ENCODE measurements around the gene NPY4R.
"Not testable (repeated sequence)": the region's sequence is repeated elsewhere in the genome, so short reads cannot be mapped to it uniquely, and the experiment has no call there.

Gene NPY4R

DNA sequence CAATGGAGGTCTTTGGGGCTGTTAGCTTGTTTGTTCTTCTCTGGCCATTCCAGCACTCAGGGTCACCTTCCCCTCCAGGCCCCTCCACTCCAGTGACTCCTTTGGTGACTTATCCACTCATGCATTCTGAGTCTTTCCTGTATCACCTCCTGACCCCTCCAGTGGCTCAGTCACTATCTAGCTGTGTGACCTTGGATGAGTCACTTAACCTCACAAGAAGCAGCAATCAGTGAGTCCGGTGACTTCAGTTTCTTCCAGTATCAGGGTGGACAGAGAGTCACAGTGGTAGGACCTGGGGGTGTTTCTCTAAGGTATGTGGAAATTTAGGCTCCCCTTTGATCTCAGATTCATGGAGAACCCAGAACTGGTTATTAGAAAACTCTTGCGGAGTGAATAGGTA is 9.8 kb downstream of the NPY4R start:
- DNase-seq: not testable (repeated sequence)

DNA sequence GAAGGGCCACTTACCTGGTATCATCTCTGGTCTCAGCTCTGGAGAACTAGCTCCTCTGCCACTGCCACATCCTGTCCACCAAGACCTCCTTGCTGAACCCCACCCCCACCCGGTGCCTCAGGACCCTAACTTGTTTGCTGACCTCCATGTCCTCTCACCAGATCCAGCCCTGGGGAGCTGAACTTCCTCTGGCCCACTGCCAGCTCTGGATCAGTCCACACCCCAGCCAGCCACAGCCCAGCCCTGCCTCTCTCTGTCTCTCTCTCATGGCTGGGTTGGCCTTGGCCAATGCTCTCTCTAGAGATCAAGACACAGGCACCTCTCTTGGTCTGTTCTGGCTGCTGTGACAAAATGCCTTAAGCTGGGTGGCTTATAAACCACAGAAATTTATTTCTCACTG is 14.4 kb downstream of the NPY4R start:
- not testable (repeated sequence) for DNase-seq

DNA sequence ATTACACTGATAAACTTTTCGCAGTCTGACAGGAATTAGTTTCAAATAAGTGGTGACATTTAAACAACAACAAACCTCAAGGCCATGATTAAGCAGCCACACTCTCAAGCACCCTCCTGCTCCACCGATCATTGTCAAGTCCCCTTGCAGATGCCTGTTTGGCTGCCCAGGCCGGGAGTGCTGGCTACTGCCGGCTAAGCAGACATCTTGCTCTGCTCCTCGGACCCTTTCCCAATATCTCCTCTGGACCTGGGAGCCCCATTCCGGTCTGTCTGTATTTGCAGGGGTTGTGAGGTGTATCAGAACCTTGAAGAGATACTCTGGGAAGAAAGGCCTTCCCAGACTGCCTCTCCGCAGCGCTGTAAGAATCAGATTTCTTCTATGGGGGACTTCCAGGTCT is 14.9 kb downstream of the NPY4R start:
- not testable (repeated sequence) for DNase-seq

DNA sequence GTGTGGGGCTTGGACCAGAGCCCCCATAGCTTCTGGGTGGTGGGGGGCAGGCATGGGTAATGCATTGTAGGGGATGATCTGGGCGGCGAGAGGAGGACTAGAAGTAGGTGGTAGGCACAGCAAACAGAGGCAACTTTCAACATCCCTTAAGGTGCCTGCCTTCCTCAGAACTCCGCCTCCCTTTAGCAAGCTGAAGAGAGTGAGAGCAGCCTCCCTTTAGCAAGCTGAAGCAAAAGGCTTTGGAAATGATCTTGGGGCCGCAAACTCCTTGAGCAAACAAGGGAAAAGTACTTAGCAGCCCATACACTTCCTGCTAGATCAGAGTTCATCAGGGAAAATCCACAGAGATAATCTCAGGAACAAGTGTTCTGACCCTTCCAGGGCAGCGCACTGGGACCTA is 18.3 kb downstream of the NPY4R start:
- DNase-seq: not testable (repeated sequence)

DNA sequence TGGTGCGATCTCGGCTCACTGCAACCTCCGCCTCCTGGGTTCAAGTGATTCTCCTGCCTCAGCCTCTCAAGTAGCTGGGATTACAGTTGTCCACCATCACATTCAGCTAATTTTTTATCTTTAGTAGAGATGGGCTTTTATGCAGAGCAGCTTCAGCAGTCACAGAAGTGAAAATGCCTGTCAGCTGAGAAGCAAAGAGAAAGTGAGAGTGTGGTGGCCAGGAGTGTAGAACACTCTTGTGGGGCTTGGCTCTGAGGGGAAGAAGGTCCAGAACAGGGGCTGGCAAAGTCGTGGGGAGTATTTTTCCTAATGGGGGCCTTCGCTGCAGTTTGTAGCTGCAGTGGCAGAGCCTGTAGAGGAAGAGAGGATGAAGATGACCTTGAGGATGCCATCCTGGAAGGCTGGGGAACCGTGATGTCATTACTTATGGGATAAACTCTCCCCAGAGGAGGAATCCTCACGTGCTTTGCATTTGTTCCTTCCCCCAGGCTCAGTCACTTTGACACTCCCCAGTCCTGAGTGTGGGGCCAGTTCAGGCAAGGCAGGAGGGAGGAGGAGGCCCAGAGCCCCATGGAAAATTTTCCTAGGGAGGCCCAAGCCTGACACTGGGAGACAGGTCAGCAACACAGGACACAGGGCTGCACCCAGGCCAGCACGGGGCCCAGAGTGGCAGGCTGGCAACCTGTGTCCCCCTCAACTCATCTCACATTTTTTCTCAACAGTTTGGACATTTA is 20.2 kb downstream of the NPY4R start:
- not testable (repeated sequence) for DNase-seq

DNA sequence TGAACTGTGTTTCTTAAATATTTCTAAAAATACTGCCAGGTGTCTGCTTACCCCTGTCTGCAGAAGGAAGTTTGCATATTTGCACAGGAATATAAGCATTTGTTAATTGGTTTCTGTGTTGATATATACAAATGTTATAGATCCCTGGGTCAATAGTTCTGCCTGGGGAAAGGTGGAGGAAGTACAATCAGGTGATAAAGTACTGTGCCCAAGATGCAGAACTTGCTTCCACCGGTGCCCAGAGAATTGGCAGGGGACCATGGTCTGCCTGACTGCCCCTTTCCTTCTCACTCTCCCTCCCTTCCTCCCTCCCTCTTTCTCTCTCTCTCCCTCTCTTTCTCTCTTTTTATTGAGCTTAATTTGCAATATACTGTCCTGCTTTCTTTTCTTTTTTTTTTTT is 22.3 kb downstream of the NPY4R start:
- not testable (repeated sequence) for DNase-seq

DNA sequence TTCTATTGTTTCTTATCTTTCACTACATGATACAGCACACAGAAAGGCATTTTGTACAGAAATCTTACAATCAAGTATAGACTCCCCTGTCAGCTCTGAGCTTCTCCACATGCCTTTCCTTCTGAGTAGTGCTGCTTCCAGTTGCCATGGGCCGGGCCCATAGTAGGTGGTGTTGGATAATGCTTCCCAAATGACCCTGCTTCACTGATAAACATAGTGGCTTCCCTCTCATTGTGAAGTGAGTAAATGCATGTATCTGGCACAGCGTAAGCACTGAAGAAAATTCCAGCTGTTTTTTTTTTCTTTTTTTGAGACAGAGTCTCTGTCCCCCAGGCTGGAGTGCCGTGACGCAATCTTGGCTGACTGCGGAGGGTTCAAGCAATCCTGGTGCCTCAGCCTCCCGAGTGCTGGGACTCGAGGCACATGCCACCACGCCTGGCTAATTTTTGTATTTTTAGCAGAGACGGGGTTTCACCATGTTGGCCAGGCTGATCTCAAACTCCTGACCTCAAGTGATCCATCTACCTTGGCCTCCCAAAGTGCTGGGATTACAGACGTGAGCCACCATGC is 23.0 kb downstream of the NPY4R start:
- not testable (repeated sequence) for DNase-seq

DNA sequence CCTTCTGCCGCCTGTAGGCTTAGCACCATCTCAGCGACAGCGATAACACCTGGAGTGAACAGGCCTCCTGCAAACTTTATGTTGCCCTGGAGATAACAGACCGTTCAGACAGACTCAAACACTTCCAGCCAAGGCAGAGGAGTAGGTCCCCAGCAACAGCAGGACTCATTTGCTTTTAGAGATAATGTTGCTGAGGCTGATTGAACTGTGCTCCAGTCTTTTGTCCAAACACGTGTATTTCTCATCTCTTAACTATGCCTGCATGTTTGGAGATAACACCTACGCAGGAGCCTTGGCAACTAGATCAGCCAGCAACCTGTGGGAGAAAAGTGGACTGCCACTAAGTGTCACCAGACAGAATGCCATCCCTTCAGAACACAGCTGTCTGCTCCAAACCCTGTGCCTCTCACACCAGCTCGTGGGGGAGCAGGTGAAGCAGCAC is 23.9 kb downstream of the NPY4R start:
- DNase-seq: peak in 3 of 51 donors; percentile 6 to 13 (median 11)

DNA sequence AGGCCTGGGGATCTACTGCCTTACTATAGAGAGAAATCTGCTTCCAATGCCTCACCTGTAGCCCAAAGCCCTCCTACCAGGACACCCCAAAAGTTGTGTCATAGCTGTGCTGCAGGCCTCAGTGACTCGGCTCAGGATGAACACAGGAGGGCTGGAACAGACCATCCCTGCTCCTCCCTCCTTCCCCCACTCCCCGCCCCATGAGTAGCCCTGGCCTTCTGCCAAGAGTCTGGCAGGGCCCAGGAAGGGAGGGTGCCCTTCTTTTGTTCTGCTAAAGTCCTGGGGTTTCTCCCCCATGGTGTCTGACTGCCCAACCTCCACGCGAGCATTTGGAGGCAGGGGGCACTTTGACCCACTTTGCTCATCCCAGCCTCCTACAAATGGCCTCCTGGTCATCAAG is 24.8 kb downstream of the NPY4R start:
- not testable (repeated sequence) for DNase-seq

DNA sequence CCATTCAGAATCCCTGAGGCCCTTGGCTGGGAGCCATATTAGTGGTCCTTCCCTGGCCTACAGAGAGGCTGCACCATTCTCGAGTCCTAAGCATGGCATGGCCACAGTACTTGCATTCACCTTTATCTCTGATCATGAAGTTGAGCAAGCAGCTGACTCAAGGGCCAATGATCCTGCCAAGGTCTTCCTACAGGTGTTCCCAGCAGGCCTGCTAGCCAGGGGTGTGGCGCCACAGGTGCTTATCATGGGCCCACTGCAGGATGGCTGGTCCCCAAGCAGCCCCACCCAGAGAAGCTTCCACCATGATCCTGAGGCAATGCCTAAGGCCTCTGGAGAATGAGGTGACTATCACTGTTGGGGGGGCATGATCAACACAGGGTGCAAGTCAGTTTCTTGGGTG is 42.2 kb downstream of the NPY4R start:
- DNase-seq: not testable (repeated sequence)

DNA sequence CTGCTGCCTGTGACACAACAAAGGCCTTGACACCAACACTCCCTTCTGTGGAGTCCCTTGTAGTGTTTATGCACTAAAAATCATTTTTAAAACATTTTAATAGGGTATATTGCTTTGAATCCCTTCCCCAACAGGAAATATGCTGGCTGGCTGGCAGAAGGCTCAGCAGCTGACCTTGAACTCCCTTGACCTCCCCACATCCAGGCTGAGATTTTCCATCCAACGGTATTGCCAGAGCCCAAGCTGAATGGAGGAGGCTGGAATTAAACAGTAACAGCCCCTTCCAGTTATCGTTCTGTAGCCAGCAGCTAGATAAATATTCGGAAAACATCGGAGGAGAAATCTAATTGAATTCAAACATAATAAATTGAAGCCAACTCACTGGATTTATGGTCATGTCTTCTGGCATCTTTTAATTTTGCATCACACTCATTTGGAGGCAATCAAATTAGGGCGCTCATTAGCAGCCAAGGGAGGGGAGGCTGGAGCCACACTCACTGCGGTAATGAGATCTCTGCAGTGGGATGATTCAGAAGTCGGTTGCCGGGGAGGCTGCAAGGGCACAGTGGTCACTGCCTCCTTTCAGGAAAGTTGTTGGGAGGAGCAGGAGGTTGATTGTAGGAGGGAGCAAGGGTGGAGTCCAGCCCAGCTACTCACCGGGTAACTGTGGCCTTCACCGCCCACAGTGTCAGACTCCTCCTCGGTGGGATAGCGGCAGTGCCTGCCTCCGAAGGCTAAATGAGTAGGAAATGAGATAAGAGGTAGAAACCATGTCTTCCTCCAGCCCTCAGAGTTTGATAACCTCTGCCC is 46.0 kb downstream of the NPY4R start:
- not testable (repeated sequence) for DNase-seq

DNA sequence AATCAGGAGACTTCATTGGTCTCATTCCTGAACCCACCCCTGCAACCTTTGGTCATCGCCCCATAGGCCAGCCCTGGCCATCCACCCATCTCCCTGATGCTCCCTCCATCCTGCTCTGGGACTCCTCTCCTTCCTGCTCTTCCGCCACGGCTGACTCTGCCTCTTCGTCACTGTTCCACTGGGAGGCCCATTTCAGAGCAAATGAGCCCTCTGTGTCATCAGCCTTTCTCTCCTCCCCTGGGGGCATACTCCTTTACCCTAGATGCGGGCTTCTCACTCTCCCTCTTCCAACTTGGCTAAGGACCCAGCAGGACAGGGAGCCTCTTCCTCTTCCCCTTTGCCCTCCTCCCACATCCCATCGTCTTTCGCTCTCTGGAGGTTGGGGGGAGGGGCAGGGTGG is 47.5 kb downstream of the NPY4R start:
- not testable (repeated sequence) for DNase-seq

DNA sequence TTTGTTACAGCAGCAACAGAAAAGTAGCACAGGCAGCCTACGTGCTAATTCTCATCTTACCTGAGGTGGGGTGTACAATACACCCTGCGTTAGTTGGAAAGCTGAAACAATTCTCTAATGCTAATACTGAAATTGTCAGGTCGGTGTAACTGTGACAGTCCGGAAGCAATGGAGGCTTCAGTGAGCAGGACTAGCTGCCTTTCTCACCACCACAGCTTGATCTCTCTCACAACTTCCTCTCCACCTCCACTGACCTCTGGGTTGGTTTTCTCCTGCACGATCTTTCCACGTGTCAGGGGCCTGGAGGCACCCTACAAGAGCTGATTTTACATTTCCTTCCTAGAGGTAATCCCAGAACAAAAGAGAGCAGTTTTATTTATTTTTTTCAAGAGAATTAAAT is 50.5 kb downstream of the NPY4R start:
- DNase-seq: not testable (repeated sequence)

DNA sequence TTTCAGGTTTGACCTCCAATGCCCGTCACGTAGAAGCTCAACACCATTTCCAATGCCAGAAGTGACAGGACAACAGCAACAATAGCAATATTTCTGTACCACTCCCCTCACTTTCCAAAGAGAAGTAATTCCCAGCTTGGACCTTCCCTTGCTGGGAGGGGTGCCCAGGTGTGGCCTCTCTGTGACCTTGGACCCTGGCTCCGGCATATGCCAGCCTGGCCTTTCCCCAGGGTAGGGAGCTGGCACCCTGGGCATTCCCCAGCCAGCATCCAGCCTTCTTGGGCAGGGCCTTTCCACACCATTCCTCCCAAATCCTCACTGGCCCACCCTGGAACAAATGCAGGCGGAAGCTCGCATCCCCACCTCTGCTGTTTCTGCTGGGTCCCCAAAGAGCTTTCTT is 53.1 kb downstream of the NPY4R start:
- DNase-seq: not testable (repeated sequence)

DNA sequence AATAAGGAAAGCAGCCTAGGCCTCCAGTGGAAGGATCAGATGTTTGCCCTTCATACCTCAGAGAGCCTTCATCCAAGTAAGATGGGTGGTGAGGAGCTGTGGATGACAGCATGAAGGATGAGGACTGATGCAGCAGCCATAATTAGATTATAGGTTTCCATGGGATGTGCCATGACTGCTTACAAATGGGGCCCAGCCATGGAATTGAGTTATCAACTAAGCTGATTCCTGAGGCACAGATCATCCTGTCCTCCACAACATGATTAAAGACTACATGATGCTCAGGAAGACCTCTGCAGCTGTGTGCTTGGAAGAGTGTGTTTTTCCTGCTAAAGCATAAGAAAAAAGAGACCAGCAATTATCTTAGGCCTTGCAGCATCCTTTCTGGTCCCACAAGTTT is 54.6 kb downstream of the NPY4R start:
- not testable (repeated sequence) for DNase-seq
